Measurements from ENCODE around the gene RUVBL2. TPM values are rescaled to one million over a fixed set of nuclear protein-coding genes. Genes with fewer than 3 reads are reported as not detected.

Gene RUVBL2
- total RNA-seq, 1 experiment from 2014 or later, result 227 TPM

DNA sequence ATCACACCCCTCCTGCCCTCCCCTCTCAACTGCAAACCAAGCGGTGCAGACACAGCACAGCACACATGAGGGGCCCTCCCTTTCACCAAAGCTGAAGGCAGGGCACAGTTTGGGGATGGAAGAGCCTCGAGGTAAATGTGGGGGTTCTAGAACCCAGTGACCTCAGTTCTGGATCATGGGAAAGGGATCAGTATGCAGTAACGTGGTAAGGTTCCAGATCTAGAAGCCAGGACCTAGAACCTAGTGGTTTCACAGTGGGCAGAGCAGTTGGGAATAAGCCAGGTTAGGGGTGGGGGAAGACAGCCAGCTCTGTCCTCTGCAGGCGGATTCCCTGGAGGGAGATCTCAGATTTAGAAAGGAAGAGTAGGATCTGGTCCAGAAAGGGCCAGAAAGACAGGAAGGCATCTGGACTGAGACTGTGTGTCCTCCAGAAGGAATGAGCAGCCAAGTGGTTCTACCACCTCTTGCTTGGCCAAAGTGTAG, 25.5 kb upstream of the RUVBL2 start:
- TSS peak; percentile 32 for BruUV-seq (replicated peaks)
- no peaks in the 10 kb centered on the region for H3K9me3 ChIP-seq (ENCODE audit: low read depth, low read length, poor library complexity, severe bottlenecking)
- H3K36me3 ChIP-seq (ENCODE audit: insufficient read depth, low read length, poor library complexity, severe bottlenecking), result peaks cover 25% of the 10 kb centered on the region
- no peak for DNase-seq (ENCODE audit: low spot score)
- peaks cover 45% of the 10 kb centered on the region for H3K4me1 ChIP-seq (ENCODE audit: insufficient read depth, low read length, poor library complexity, severe bottlenecking)
- TF ChIP-seq, protein P1, sequence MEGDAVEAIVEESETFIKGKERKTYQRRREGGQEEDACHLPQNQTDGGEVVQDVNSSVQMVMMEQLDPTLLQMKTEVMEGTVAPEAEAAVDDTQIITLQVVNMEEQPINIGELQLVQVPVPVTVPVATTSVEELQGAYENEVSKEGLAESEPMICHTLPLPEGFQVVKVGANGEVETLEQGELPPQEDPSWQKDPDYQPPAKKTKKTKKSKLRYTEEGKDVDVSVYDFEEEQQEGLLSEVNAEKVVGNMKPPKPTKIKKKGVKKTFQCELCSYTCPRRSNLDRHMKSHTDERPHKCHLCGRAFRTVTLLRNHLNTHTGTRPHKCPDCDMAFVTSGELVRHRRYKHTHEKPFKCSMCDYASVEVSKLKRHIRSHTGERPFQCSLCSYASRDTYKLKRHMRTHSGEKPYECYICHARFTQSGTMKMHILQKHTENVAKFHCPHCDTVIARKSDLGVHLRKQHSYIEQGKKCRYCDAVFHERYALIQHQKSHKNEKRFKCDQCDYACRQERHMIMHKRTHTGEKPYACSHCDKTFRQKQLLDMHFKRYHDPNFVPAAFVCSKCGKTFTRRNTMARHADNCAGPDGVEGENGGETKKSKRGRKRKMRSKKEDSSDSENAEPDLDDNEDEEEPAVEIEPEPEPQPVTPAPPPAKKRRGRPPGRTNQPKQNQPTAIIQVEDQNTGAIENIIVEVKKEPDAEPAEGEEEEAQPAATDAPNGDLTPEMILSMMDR (conservative IDR thresholded peaks at IDR 0.05; ENCODE audit: low read depth, low read length), result no peak
- TF ChIP-seq EZH2 (IDR thresholded peaks at IDR 0.05; ENCODE audit: borderline replicate concordance, low read depth, low read length, poor library complexity, severe bottlenecking), result no peak
- H3K27me3 ChIP-seq (replicated peaks; ENCODE audit: insufficient read depth, low read depth, low read length, poor library complexity), result no peaks in the 10 kb centered on the region
- intact Hi-C loops (cut with micrococcal nuclease; ENCODE audit: unreplicated experiment), result loop anchor here (10.0 kb wide), 2 partner anchors 93 to 323 kb away; partner anchors contain the start of genes CA11 and PPP1R15A
- peak overlapping the region; percentile 43 for H3K27ac ChIP-seq (ENCODE audit: low read depth, low read length, poor library complexity, severe bottlenecking)
- H3K4me3 ChIP-seq (ENCODE audit: low read depth, low read length, poor library complexity, severe bottlenecking), result no peak overlapping the region
- CTCF ChIA-PET, result no interaction called here
- POLR2A ChIA-PET (ENCODE audit: low non-redundant PET), result no interaction called here

DNA sequence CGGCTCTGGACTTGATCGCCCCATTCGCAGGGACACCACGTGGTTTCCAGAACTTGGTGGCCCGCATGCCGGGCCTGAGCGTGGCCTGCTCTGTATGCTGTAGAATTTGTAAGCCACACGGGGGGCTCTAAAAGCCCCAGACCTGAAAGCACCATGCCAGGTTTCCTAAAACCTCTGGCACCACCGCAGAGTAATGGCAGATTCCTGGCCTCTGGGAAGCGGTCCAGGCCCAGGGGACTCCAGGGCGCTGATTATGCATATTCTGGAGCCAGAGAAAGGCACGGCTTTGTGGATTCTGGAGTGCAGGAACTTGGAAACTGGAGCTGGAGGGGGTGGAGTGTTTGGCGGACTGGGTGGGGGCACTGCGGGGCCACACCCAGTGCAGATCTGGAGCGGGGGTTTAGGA, 24.9 kb upstream of the RUVBL2 start:
- ChIA-PET CTCF (no interaction called here), POLR2A (ENCODE audit: low non-redundant PET) (no interaction called here)
- intact Hi-C loops (cut with micrococcal nuclease; ENCODE audit: unreplicated experiment), result loop anchor here (10.0 kb wide), 2 partner anchors 94 to 324 kb away; partner anchors contain the start of genes CA11 and PPP1R15A
- Histone ChIP-seq H3K4me3 (ENCODE audit: low read depth, low read length, poor library complexity, severe bottlenecking) (no peak overlapping the region), H3K4me1 (ENCODE audit: insufficient read depth, low read length, poor library complexity, severe bottlenecking) (peaks cover 39% of the 10 kb centered on the region), H3K9me3 (ENCODE audit: low read depth, low read length, poor library complexity, severe bottlenecking) (no peaks in the 10 kb centered on the region), H3K36me3 (ENCODE audit: insufficient read depth, low read length, poor library complexity, severe bottlenecking) (peaks cover 27% of the 10 kb centered on the region), H3K27ac (ENCODE audit: low read depth, low read length, poor library complexity, severe bottlenecking) (no peak overlapping the region), H3K27me3 (replicated peaks; ENCODE audit: insufficient read depth, low read depth, low read length, poor library complexity) (no peaks in the 10 kb centered on the region)
- TF ChIP-seq EZH2 (IDR thresholded peaks at IDR 0.05; ENCODE audit: borderline replicate concordance, low read depth, low read length, poor library complexity, severe bottlenecking), result no peak
- TF ChIP-seq, protein P1 (conservative IDR thresholded peaks at IDR 0.05; ENCODE audit: low read depth, low read length), result no peak
- DNase-seq (ENCODE audit: low spot score), result no peak
- BruUV-seq (replicated peaks), result no TSS peak

DNA sequence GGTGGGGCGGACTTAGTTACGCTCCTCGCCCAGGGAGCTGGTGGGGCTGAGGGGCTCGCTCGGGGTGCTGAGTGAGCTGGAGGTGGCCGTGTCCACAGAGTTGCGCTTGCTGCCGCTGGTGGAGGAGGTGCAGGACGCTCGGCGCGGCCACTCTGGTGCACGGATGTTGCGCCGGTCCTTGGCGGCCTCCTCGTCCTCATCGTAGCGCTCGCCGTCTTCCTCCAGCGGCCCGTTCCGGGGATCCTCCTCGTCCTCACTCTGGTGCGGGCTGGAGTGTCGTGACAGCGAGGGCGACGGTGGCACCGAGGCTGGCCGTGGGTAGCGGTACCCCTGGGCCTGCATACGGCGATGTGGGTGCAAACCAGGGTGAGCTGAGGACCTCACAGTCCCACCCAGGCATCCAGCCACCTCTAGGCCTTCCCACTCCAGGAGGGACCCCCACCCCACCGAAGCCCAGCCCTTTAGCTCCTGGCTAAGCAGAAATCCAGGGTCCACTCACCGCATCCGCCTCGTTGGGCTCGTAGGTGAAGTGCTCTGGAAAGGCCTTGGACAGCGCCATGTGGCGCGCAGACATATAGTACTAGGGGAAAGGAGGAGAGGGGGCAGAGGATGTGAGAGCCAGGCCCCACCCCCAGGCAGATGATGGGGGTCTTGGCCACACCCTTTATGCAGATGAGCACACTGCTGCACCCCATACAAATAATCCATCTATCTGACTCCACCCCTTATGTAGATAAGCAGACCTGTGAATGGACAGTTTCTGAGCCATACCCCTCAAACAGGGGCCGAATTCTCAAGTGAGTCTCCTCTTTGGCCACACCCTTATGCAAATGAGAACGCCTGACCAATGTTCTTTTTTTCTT, 24.2 kb upstream of the RUVBL2 start:
- H3K27me3 ChIP-seq (replicated peaks; ENCODE audit: insufficient read depth, low read depth, low read length, poor library complexity), result no peaks in the 10 kb centered on the region
- no peaks in the 10 kb centered on the region for H3K9me3 ChIP-seq (ENCODE audit: low read depth, low read length, poor library complexity, severe bottlenecking)
- TF ChIP-seq, protein P1 (conservative IDR thresholded peaks at IDR 0.05; ENCODE audit: low read depth, low read length), result no peak
- no peak for TF ChIP-seq EZH2 (IDR thresholded peaks at IDR 0.05; ENCODE audit: borderline replicate concordance, low read depth, low read length, poor library complexity, severe bottlenecking)
- no peak overlapping the region for H3K4me3 ChIP-seq (ENCODE audit: low read depth, low read length, poor library complexity, severe bottlenecking)
- intact Hi-C loops (cut with micrococcal nuclease; ENCODE audit: unreplicated experiment), result loop anchor here (2.0 to 10.0 kb wide), 3 partner anchors 95 to 325 kb away; partner anchors contain the start of genes CA11 and PPP1R15A
- peak; percentile 94 for DNase-seq (ENCODE audit: low spot score)
- H3K27ac ChIP-seq (ENCODE audit: low read depth, low read length, poor library complexity, severe bottlenecking), result no peak overlapping the region
- BruUV-seq (replicated peaks), result no TSS peak
- POLR2A ChIA-PET (ENCODE audit: low non-redundant PET), result interaction anchor here (0.6 kb wide), 1 partner anchor 456 kb away, joined by 3 read pairs; no protein-coding TSS in a partner anchor
- CTCF ChIA-PET, result interaction anchor here (1.1 to 1.7 kb wide), 4 partner anchors 24 to 324 kb away, joined by 7 to 22 read pairs (median 10); partner anchors contain the start of genes CA11, GYS1, NUCB1 and RUVBL2
- peaks cover 32% of the 10 kb centered on the region for H3K4me1 ChIP-seq (ENCODE audit: insufficient read depth, low read length, poor library complexity, severe bottlenecking)
- peaks cover 34% of the 10 kb centered on the region for H3K36me3 ChIP-seq (ENCODE audit: insufficient read depth, low read length, poor library complexity, severe bottlenecking)
